ENCODE measurements around the gene CRYBA2. TPM values are rescaled to one million over a fixed set of nuclear protein-coding genes. Genes with fewer than 3 reads are reported as not detected.
A peak's percentile ranks its signal among the peaks of the same experiment; 100 is the strongest.

Gene CRYBA2
- total RNA-seq, 2 experiments from 2014 or later = not detected

- H3K27ac ChIP-seq (ENCODE audit: low read depth, low read length, poor library complexity, severe bottlenecking) = no peak within 1 kb of the TSS
- H3K4me3 ChIP-seq (ENCODE audit: low read depth, low read length, poor library complexity, severe bottlenecking) = peak within 1 kb of the TSS; percentile 72
- H3K4me2 ChIP-seq (ENCODE audit: low read length) = peak within 1 kb of the TSS; percentile 83
- peak within 1 kb of the TSS; percentile 92 for H2AFZ ChIP-seq (ENCODE audit: low read length)
- ChIA-PET POLR2A (interaction anchor here (1.4 kb wide), 1 partner anchor 50 kb away, joined by 5 read pairs; no protein-coding TSS in a partner anchor), CTCF (ENCODE audit: unreplicated experiment) (no interaction called here)
- intact Hi-C loops (cut with micrococcal nuclease; ENCODE audit: unreplicated experiment) = loop anchor here (1.0 kb wide), 1 partner anchor 83 kb away; no protein-coding TSS in a partner anchor
- H3K9me2 ChIP-seq (ENCODE audit: insufficient read depth, low read length) = no peaks in the 10 kb centered on the region
- H3K9me3 ChIP-seq (ENCODE audit: low read length) = no peaks in the 10 kb centered on the region
- H4K20me1 ChIP-seq (ENCODE audit: insufficient read depth, low read length) = no peaks in the 10 kb centered on the region
- no peak for TF ChIP-seq CTCF (conservative IDR thresholded peaks at IDR 0.05; ENCODE audit: low read length)
- no peak for TF ChIP-seq EZH2phosphoT487 (IDR thresholded peaks at IDR 0.05; ENCODE audit: borderline replicate concordance, low read depth, low read length)
- BruUV-seq (replicated peaks) = no TSS peak
- peak; percentile 95 for DNase-seq (ENCODE audit: low spot score)
- H3K4me1 ChIP-seq (ENCODE audit: insufficient read depth, low read length, poor library complexity, severe bottlenecking) = peaks cover 6% of the 10 kb centered on the region
- no peaks in the 10 kb centered on the region for H3K79me2 ChIP-seq (ENCODE audit: insufficient read depth, low read depth, low read length)
- no peaks in the 10 kb centered on the region for H3K36me3 ChIP-seq (ENCODE audit: insufficient read depth, low read length)
Measured at GRCh38 chr2:218959141-218959731, 34.0 kb downstream of the CRYBA2 start, which contains the start of gene CDK5R2. Gene CDK5R2 (plus strand): TSS chr2:218959666. CDS start chr2:218959821, 155 bp downstream.

DNA sequence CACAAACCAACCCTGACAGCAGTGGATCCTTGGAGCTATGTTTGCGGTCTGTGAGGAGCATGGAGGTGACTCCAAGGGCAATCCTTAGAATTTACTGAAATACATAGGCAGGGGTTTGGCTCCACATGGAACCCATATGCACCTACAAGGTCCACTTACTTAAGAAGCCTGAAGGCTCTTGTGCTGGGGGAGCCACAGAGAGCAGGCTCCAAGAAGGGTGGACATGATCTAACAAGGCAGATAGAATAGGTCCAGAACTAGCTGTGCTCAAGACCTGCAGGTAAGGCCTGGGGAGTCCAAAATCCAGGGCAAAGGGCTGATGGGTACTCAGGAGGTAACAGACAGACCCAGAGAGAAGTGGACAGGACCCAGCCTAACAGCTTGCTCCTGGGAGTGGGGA lies 34.9 kb downstream of the CRYBA2 start:
- BruUV-seq (replicated peaks) = no TSS peak
- no peak overlapping the region for H3K4me3 ChIP-seq (ENCODE audit: low read depth, low read length, poor library complexity, severe bottlenecking)
- no peaks in the 10 kb centered on the region for H3K79me2 ChIP-seq (ENCODE audit: insufficient read depth, low read depth, low read length)
- ChIA-PET POLR2A (no interaction called here), CTCF (ENCODE audit: unreplicated experiment) (no interaction called here)
- intact Hi-C loops (cut with micrococcal nuclease; ENCODE audit: unreplicated experiment) = no loop called here
- no peaks in the 10 kb centered on the region for H3K9me3 ChIP-seq (ENCODE audit: low read length)
- no peaks in the 10 kb centered on the region for H4K20me1 ChIP-seq (ENCODE audit: insufficient read depth, low read length)
- H3K27ac ChIP-seq (ENCODE audit: low read depth, low read length, poor library complexity, severe bottlenecking) = no peak overlapping the region
- no peak for DNase-seq (ENCODE audit: low spot score)
- H3K4me1 ChIP-seq (ENCODE audit: insufficient read depth, low read length, poor library complexity, severe bottlenecking) = peaks cover 6% of the 10 kb centered on the region
- no peaks in the 10 kb centered on the region for H3K9me2 ChIP-seq (ENCODE audit: insufficient read depth, low read length)
- H3K4me2 ChIP-seq (ENCODE audit: low read length) = no peak overlapping the region
- TF ChIP-seq CTCF (conservative IDR thresholded peaks at IDR 0.05; ENCODE audit: low read length) = no peak
- no peak for TF ChIP-seq EZH2phosphoT487 (IDR thresholded peaks at IDR 0.05; ENCODE audit: borderline replicate concordance, low read depth, low read length)
- H2AFZ ChIP-seq (ENCODE audit: low read length) = no peak overlapping the region
- H3K36me3 ChIP-seq (ENCODE audit: insufficient read depth, low read length) = no peaks in the 10 kb centered on the region

DNA sequence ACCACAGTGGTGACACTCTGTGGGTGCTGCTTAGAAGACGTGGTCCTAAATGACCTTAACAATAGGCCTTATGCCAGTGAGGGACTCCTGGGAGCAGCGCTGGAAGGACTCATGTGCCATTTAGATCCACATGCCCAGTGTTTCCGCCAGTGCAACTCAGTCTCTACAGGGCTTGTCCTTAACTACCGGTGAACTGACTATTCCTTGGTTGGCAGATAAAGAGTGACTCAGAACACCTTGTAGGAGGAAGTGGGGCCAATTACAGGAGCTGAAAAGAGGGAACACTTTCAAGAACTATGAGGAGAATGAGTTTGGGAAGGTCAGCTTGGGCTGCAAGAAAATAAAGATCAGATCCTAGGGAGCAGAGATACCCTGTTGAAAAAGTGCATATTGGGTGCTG lies 35.6 kb downstream of the CRYBA2 start:
- no peaks in the 10 kb centered on the region for H3K79me2 ChIP-seq (ENCODE audit: insufficient read depth, low read depth, low read length)
- no peaks in the 10 kb centered on the region for H3K9me3 ChIP-seq (ENCODE audit: low read length)
- no peaks in the 10 kb centered on the region for H3K9me2 ChIP-seq (ENCODE audit: insufficient read depth, low read length)
- no peak overlapping the region for H3K4me2 ChIP-seq (ENCODE audit: low read length)
- CTCF ChIA-PET (ENCODE audit: unreplicated experiment) = no interaction called here
- H3K4me1 ChIP-seq (ENCODE audit: insufficient read depth, low read length, poor library complexity, severe bottlenecking) = peaks cover 6% of the 10 kb centered on the region
- H3K27ac ChIP-seq (ENCODE audit: low read depth, low read length, poor library complexity, severe bottlenecking) = no peak overlapping the region
- no TSS peak for BruUV-seq (replicated peaks)
- no peak overlapping the region for H3K4me3 ChIP-seq (ENCODE audit: low read depth, low read length, poor library complexity, severe bottlenecking)
- POLR2A ChIA-PET = no interaction called here
- no peaks in the 10 kb centered on the region for H4K20me1 ChIP-seq (ENCODE audit: insufficient read depth, low read length)
- no peak overlapping the region for H2AFZ ChIP-seq (ENCODE audit: low read length)
- no peak for DNase-seq (ENCODE audit: low spot score)
- intact Hi-C loops (cut with micrococcal nuclease; ENCODE audit: unreplicated experiment) = no loop called here
- H3K36me3 ChIP-seq (ENCODE audit: insufficient read depth, low read length) = no peaks in the 10 kb centered on the region
- TF ChIP-seq EZH2phosphoT487 (IDR thresholded peaks at IDR 0.05; ENCODE audit: borderline replicate concordance, low read depth, low read length) (no peak), CTCF (conservative IDR thresholded peaks at IDR 0.05; ENCODE audit: low read length) (no peak)
